ENCODE results near the gene RMND1. TPM values are rescaled to one million over a fixed set of nuclear protein-coding genes. Genes with fewer than 3 reads are reported as not detected.

Gene RMND1
- total and polyA plus RNA-seq, 2 of the 13 experiments (the other 11 are each of a cell fraction or from before 2014, with no cell fraction given), result 34.0 to 72.5 TPM

DNA sequence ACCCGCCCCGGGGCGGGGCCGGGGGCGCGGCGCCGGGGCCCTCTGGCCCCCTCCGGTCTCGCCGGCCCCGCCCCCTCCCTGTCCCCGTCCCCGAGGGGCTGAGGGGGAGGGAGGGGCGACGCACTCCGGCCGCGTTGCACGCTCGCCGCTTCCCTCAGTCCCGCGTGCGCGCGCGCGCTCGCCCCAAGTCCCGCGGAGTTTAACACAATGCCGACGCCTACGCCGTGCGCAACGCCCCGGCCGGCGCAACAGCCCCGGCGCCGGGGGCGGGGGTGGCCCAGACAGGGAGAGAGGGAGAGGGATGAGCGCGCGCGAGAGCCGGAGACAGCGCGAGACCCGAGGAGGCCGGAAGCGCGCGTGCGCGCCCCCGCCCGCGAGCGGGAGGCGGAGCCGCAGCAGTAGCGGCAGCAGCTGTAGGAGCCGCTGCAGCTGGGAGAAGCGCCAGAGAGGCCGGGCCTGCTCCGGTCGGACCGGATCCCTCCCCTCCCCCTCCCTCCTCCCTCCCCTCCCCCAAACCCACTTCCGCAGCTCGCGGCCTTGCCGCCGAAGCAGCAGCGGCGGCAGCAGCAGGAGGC is 61.6 kb downstream of the RMND1 start (continued):
- TF ChIP-seq SALL1 (CRISPR knock-in tag; IDR thresholded peaks at IDR 0.05) (peak; percentile 23; the same call in 1 of the 2 replicates), MEIS2 (CRISPR knock-in tag; IDR thresholded peaks at IDR 0.05) (no peak; the same call in 1 of the 2 replicates), ZNF569 (CRISPR knock-in tag; IDR thresholded peaks at IDR 0.05; ENCODE audit: borderline replicate concordance) (no peak), PAF1 (CRISPR knock-in tag; IDR thresholded peaks at IDR 0.05) (no peak), GATA4 (IDR thresholded peaks at IDR 0.05; ENCODE audit: borderline replicate concordance, low read depth) (peak; percentile 46; the same call in 1 of the 2 replicates), SMYD3 (CRISPR knock-in tag; IDR thresholded peaks at IDR 0.05) (no peak), KDM2A (CRISPR knock-in tag; IDR thresholded peaks at IDR 0.05; ENCODE audit: borderline replicate concordance, low read depth) (peak; percentile 65; the same call in 1 of the 2 replicates), ZNF7 (CRISPR knock-in tag; IDR thresholded peaks at IDR 0.05) (no peak), SIX4 (CRISPR knock-in tag; IDR thresholded peaks at IDR 0.05) (0 out of 2 replicates have a peak, but pooled peaks have one; percentile 58), ZNF367 (CRISPR knock-in tag; IDR thresholded peaks at IDR 0.05; ENCODE audit: borderline replicate concordance) (no peak; the same call in 1 of the 2 replicates), KAT8 (CRISPR knock-in tag; IDR thresholded peaks at IDR 0.05) (peak; percentile 84), AHR (CRISPR knock-in tag; IDR thresholded peaks at IDR 0.05) (no peak), IKZF1 (IDR thresholded peaks at IDR 0.05) (no peak), RFX5 (IDR thresholded peaks at IDR 0.05; ENCODE audit: low read depth, low read length) (peak; percentile 14; the same call in 1 of the 2 replicates), FIP1L1 (IDR thresholded peaks at IDR 0.05; ENCODE audit: borderline replicate concordance, insufficient read depth, low read depth, low read length) (peak; percentile 59; the same call in 1 of the 2 replicates), TCF12 (IDR thresholded peaks at IDR 0.05) (no peak), TCF12 (CRISPR knock-in tag; IDR thresholded peaks at IDR 0.05) (no peak), RFX3 (CRISPR knock-in tag; IDR thresholded peaks at IDR 0.05) (no peak)
- TF ChIP-seq, protein P1, sequence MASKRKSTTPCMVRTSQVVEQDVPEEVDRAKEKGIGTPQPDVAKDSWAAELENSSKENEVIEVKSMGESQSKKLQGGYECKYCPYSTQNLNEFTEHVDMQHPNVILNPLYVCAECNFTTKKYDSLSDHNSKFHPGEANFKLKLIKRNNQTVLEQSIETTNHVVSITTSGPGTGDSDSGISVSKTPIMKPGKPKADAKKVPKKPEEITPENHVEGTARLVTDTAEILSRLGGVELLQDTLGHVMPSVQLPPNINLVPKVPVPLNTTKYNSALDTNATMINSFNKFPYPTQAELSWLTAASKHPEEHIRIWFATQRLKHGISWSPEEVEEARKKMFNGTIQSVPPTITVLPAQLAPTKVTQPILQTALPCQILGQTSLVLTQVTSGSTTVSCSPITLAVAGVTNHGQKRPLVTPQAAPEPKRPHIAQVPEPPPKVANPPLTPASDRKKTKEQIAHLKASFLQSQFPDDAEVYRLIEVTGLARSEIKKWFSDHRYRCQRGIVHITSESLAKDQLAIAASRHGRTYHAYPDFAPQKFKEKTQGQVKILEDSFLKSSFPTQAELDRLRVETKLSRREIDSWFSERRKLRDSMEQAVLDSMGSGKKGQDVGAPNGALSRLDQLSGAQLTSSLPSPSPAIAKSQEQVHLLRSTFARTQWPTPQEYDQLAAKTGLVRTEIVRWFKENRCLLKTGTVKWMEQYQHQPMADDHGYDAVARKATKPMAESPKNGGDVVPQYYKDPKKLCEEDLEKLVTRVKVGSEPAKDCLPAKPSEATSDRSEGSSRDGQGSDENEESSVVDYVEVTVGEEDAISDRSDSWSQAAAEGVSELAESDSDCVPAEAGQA (IDR thresholded peaks at IDR 0.05; ENCODE audit: low read depth), result peak; percentile 44
- TF ChIP-seq, protein P1 (CRISPR knock-in tag; IDR thresholded peaks at IDR 0.05; ENCODE audit: borderline replicate concordance), result peak; percentile 12; the same call in 1 of the 2 replicates
- TF ChIP-seq, protein P2, sequence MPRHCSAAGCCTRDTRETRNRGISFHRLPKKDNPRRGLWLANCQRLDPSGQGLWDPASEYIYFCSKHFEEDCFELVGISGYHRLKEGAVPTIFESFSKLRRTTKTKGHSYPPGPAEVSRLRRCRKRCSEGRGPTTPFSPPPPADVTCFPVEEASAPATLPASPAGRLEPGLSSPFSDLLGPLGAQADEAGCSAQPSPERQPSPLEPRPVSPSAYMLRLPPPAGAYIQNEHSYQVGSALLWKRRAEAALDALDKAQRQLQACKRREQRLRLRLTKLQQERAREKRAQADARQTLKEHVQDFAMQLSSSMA (CRISPR knock-in tag; IDR thresholded peaks at IDR 0.05), result 0 out of 2 replicates have a peak, but pooled peaks have one; percentile 40
- TF ChIP-seq, protein P3, sequence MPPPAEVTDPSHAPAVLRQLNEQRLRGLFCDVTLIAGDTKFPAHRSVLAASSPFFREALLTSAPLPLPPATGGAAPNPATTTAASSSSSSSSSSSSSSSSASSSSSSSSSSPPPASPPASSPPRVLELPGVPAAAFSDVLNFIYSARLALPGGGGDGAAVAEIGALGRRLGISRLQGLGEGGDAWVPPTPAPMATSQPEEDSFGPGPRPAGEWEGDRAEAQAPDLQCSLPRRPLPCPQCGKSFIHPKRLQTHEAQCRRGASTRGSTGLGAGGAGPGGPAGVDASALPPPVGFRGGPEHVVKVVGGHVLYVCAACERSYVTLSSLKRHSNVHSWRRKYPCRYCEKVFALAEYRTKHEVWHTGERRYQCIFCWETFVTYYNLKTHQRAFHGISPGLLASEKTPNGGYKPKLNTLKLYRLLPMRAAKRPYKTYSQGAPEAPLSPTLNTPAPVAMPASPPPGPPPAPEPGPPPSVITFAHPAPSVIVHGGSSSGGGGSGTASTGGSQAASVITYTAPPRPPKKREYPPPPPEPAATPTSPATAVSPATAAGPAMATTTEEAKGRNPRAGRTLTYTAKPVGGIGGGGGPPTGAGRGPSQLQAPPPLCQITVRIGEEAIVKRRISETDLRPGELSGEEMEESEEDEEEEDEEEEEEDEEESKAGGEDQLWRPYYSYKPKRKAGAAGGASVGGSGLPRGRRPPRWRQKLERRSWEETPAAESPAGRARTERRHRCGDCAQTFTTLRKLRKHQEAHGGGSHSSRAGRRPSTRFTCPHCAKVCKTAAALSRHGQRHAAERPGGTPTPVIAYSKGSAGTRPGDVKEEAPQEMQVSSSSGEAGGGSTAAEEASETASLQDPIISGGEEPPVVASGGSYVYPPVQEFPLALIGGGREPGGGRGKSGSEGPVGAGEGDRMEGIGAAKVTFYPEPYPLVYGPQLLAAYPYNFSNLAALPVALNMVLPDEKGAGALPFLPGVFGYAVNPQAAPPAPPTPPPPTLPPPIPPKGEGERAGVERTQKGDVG (CRISPR knock-in tag; IDR thresholded peaks at IDR 0.05; ENCODE audit: borderline replicate concordance), result no peak

Data from HepG2 (cell line).